Heart left ventricle (tissue), 16 donors: Measurements from ENCODE around the gene NPHP4. TPM values are rescaled to one million over a fixed set of nuclear protein-coding genes. Genes with fewer than 3 reads are reported as not detected.
"Not testable (repeated sequence)": the region's sequence is repeated elsewhere in the genome, so short reads cannot be mapped to it uniquely, and the experiment has no call there.

Source experiments
- ATAC-seq, 4 donors: fragments of 200-7000 bp; cut with Tn5 transposase; one replicate each; pipeline ENCODE4 v1.9.1; 2020 to 2022; ENCODE audit warnings: moderate library complexity in 4 of 4, mild to moderate bottlenecking in 3 of 4, moderate number of reproducible peaks in 1 of 4
- DNase-seq, 5 donors: peaks; one replicate each; pipeline ENCODE4 v3.0.0-alpha.2; 2020
- H3K27ac ChIP-seq, 12 donors: fragments of 200-600 bp; sonication (generic) in 4 of 12; one replicate each; pipeline versions ENCODE4 v1.5.0 to v1.8.0; 2016 to 2022; ENCODE audit warnings: mild to moderate bottlenecking in 2 of 12
- H3K27me3 ChIP-seq, 9 donors: fragments of 200-600 bp; sonication (generic) in 2 of 9; one replicate each; pipeline versions ENCODE4 v1.5.1 to v1.8.0; 2016 to 2022; ENCODE audit warnings: mild to moderate bottlenecking in 3 of 9
- H3K36me3 ChIP-seq, 9 donors: fragments of 200-600 bp; sonication (generic) in 2 of 9; one replicate each; pipeline versions ENCODE4 v1.5.0 to v1.8.0; 2018 to 2022; ENCODE audit warnings: mild to moderate bottlenecking in 2 of 9
- H3K4me1 ChIP-seq, 12 donors: fragments of 200-600 bp; sonication (generic) in 4 of 12; one replicate each; pipeline versions ENCODE4 v1.5.0 to v1.8.0; 2016 to 2022; ENCODE audit warnings: mild to moderate bottlenecking in 3 of 12
- H3K4me3 ChIP-seq, 12 donors: fragments of 200-600 bp; sonication (generic) in 4 of 12; one replicate each; pipeline versions ENCODE4 v1.5.0 to v1.8.0; 2017 to 2022; ENCODE audit warnings: mild to moderate bottlenecking in 9 of 12, moderate library complexity in 4 of 12
- H3K9me3 ChIP-seq, 12 donors: fragments of 200-600 bp; sonication (generic) in 4 of 12; one replicate each; pipeline versions ENCODE4 v1.5.0 to v1.8.0; 2016 to 2022; ENCODE audit warnings: mild to moderate bottlenecking in 1 of 12
- CTCF ChIP-seq, 12 donors: fragments of 200-600 bp; sonication (generic) in 4 of 12; IDR thresholded peaks; one replicate each; pipeline versions ENCODE4 v1.5.0 to v1.8.0; 2018 to 2022; ENCODE audit warnings: antibody characterized with exemption in 12 of 12, mild to moderate bottlenecking in 5 of 12
- POLR2A ChIP-seq, 2 donors: fragments of 450-650 bp; IDR thresholded peaks; one replicate each; pipeline ENCODE4 v1.6.1; 2017; ENCODE audit warnings: antibody characterized with exemption in 2 of 2, mild to moderate bottlenecking in 2 of 2, moderate library complexity in 2 of 2
- WGBS, 4 donors: extraction: QIAGEN DNeasy Blood & Tissue Kit in 2 of 4; methylation state at CpG; one replicate each; pipeline versions ENCODE4 v1.1.5 to v1.1.7; 2013 to 2018; 5-methylcytosine and 5-hydroxymethylcytosine counted together
- intact Hi-C, 10 donors: fragments of 100-400 bp; cut with DNase I; formaldehyde crosslinking; loops; one replicate each; pipeline versions ENCODE4 v1.11.1 to v1.14.2; 2022
- polyA plus RNA-seq, 2 donors: library from polyadenylated mRNA; stranded (reverse); fragments of 200-250 nt; gene quantifications; one replicate each; pipeline ENCODE4 v1.2.3, GENCODE V29; 2013
- total RNA-seq, 9 donors: library from RNA; depleted of rRNA in 2 of 9; stranded (reverse); fragments of >200 nt in 2 of 9; fragmentation: NEBNext Ultra II Directional in 3 of 9; extraction: Animal tissue kit (Norgen Biotek cat#: 25700) in 3 of 9; gene quantifications; one replicate each; pipeline versions ENCODE4 v1.1.0 to v1.2.4, GENCODE V29; 2016 to 2023
- donor health status: ischemic (EF 13 %, LVEDD 7.1; RV severe dilation, severe dysfunction).
- donor health status: healthy with polysubstance abuse.
- donor health status: DM: no; HTN: yes; CAD: no.
- donor health status: DM: no; HTN: no; CAD: no.
- donor health status: ischemic (EF 25% LVEDD 6.9; RV normal size, moderate dysfunction).
- donor health status: ischemic (EF 25% LVEDD 5.7; RV mildly dilated, moderate dysfunction).
- donor health status: healthy.
- donor health status: DM: yes; HTN: yes; CAD: no.
- donor health status: ischemic (EF 35%, LVEDD 5.7; RV mildly dilated, moderate dysfunction).
- donor health status: nonischemic (EF 11% LVEDD 7.7; RV severe dilation, severe dysfunction).
- donor health status: DM: yes; HTN: yes; CAD: no.
- donor health status: PGD.
- donor health status: ischemic (EF 29% LVEDD 5.4; RV normal size, mild dysfunction).
- donor health status: nonischemic (EF 23%, LVEDD 6.1; RV moderate dilation, normal function).

The NPHP4 gene
- total and polyA plus RNA-seq, 11 donors = 2.1 to 6.3 (median 3.1) TPM

- DNase-seq (no peak), ATAC-seq (no peak)
- intact Hi-C loops = no loop called here
- Histone ChIP-seq H3K27ac (no peak overlapping the region), H3K4me1 (no peaks in the 10 kb centered on the region), H3K9me3 (peaks cover 0 to 4% (median 0%) of the 10 kb centered on the region in 12 donors), H3K36me3 (peaks cover 0 to 27% (median 14%) of the 10 kb centered on the region in 9 donors), H3K4me3 (no peak overlapping the region), H3K27me3 (no peaks in the 10 kb centered on the region)
- WGBS, 4 donors = 94 to 97% (median 96%) methylated on average over 16 to 18 of the region's 18 CpGs
- TF ChIP-seq POLR2A (IDR thresholded peaks at IDR 0.05) (no peak), CTCF (IDR thresholded peaks at IDR 0.05) (no peak)
Measured at GRCh38 chr1:5926686-5927435, 65.4 kb downstream of the NPHP4 start.

DNA sequence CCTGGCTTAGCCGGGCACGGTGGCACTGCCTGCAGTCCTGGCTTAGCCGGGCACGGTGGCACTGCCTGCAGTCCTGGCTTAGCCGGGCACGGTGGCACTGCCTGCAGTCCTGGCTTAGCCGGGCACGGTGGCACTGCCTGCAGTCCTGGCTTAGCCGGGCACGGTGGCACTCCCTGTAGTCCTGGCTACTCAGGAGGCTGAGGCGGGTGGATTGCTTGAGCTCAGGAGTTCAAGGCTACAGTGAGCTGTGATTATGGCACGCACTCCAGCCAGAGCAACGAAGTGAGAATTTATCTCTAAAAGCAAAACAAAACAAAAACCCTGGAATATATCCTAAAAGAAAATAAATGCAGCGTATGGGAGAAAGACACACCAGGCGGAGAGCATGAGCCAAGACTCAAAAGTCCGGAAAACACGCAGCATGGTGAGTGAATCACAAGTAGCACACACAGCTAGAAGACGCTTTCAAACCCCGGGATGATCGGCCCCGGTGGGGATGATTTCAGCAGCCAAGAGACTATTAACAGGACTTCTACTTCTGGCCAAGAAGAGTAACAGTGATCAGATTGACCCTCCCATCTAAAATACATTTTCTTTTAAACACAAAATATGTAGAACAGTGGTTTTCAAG is 69.4 kb downstream of the NPHP4 start:
- H3K27me3 ChIP-seq, H3K9me3 ChIP-seq, intact Hi-C loops, ATAC-seq, H3K4me1 ChIP-seq, H3K27ac ChIP-seq, DNase-seq, H3K4me3 ChIP-seq: not testable (repeated sequence)
- H3K36me3 ChIP-seq = peaks cover 0 to 25% (median 12%) of the 10 kb centered on the region in 9 donors
- WGBS, 4 donors = 87 to 93% (median 91%) methylated on average over 19 to 21 of the region's 21 CpGs

- WGBS, 4 donors = 97 to 100% (median 98%) methylated on average over 4 of the region's 4 CpGs
- no peak for ATAC-seq
- intact Hi-C loops = no loop called here
Measured at GRCh38 chr1:5921671-5922070, 70.6 kb downstream of the NPHP4 start.

GRCh38 chr1:5921129-5921528 is 71.1 kb downstream of the NPHP4 start:
- ATAC-seq = no peak
- DNase-seq = no peak

More at GRCh38 chr1:5921671-5922070, 70.6 kb downstream of the NPHP4 start:
- H3K4me3 ChIP-seq = no peak overlapping the region
- no peaks in the 10 kb centered on the region for H3K4me1 ChIP-seq
- H3K27ac ChIP-seq = no peak overlapping the region
- no peak for TF ChIP-seq CTCF (IDR thresholded peaks at IDR 0.05)
- no peak for TF ChIP-seq POLR2A (IDR thresholded peaks at IDR 0.05)
- no peaks in the 10 kb centered on the region for H3K9me3 ChIP-seq
- peaks cover 0 to 16% (median under 1%) of the 10 kb centered on the region in 9 donors for H3K36me3 ChIP-seq
- H3K27me3 ChIP-seq = no peaks in the 10 kb centered on the region
- DNase-seq = no peak

More at GRCh38 chr1:5921129-5921528, 71.1 kb downstream of the NPHP4 start:
- intact Hi-C loops = no loop called here
- no peak for TF ChIP-seq POLR2A (IDR thresholded peaks at IDR 0.05)
- TF ChIP-seq CTCF (IDR thresholded peaks at IDR 0.05) = no peak
- H3K9me3 ChIP-seq = no peaks in the 10 kb centered on the region
- no peak overlapping the region for H3K4me3 ChIP-seq
- peaks cover 0 to 11% (median 0%) of the 10 kb centered on the region in 9 donors for H3K36me3 ChIP-seq
- no peaks in the 10 kb centered on the region for H3K4me1 ChIP-seq
- no peaks in the 10 kb centered on the region for H3K27me3 ChIP-seq
- WGBS, 4 donors = 93 to 95% (median 94%) methylated on average over 7 of the region's 7 CpGs
- no peak overlapping the region for H3K27ac ChIP-seq
